ENCODE data around the gene PTPN7. TPM values are rescaled to one million over a fixed set of nuclear protein-coding genes. Genes with fewer than 3 reads are reported as not detected.
A peak's percentile ranks its signal among the peaks of the same experiment; 100 is the strongest.
"Not testable (repeated sequence)": the region's sequence is repeated elsewhere in the genome, so short reads cannot be mapped to it uniquely, and the experiment has no call there.

Gene PTPN7
- total RNA-seq, 2 donors from 2014 or later: not detected

DNA sequence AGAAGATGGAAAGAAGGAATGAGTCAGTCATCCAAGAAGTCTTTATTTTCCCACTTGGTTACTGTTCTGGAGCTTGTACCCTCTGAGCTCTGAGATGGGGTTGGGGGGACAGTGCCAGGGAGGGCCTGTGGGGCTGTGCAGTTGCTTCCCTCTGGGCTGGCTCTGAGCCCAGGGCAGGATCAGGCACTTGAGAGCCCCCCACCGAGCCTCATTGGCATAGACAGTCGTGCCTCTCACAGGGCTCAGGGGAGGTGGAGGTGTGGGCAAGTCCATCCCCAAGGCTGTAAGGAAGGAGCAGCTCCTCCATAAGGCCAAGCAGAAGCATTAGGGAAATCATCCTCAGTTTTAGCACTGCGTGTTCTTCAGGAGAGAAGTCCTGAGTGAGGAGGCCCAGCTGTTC lies 13.4 kb downstream of the PTPN7 start:
- no peak overlapping the region for H3K9ac ChIP-seq (ENCODE audit: extremely low read depth, low read length, poor library complexity, severe bottlenecking)
- H3K27ac ChIP-seq (ENCODE audit: low read depth, low read length): no peak overlapping the region
- no peak for DNase-seq
- H3K4me1 Mint-ChIP-seq: peaks cover 12% of the 10 kb centered on the region
- no peaks in the 10 kb centered on the region for H3K9me3 ChIP-seq (ENCODE audit: control insufficient read depth, low read length)
- no peak overlapping the region for H3K4me3 Mint-ChIP-seq
- peaks cover 8% of the 10 kb centered on the region for H3K27me3 Mint-ChIP-seq (ENCODE audit: insufficient read depth)
- no peaks in the 10 kb centered on the region for H3K4me1 ChIP-seq (ENCODE audit: control insufficient read depth, insufficient read depth, low read length)
- no peaks in the 10 kb centered on the region for H3K27me3 ChIP-seq (ENCODE audit: control insufficient read depth, insufficient read depth, low read length, poor library complexity, severe bottlenecking)
- peaks cover 4% of the 10 kb centered on the region for H3K36me3 Mint-ChIP-seq (ENCODE audit: low read depth)
- no peaks in the 10 kb centered on the region for H3K9me3 Mint-ChIP-seq
- H3K27ac Mint-ChIP-seq: no peak overlapping the region
- 73 to 88% methylated on average over 3 of the region's 3 CpGs for WGBS, 2 experiments (ENCODE audit: insufficient coverage in 1 of 2, insufficient read length in 1 of 2)
- H3K4me3 ChIP-seq (ENCODE audit: low read length): no peak overlapping the region
- peaks cover 5% of the 10 kb centered on the region for H3K36me3 ChIP-seq (ENCODE audit: control insufficient read depth, insufficient read depth, low read length)
- TF ChIP-seq CTCF (conservative IDR thresholded peaks at IDR 0.05): no peak

- peaks cover 6% of the 10 kb centered on the region for H3K36me3 Mint-ChIP-seq (ENCODE audit: low read depth)
- Histone ChIP-seq H3K36me3 (ENCODE audit: control insufficient read depth, insufficient read depth, low read length) (peaks cover 8% of the 10 kb centered on the region), H3K4me1 (ENCODE audit: control insufficient read depth, insufficient read depth, low read length) (no peaks in the 10 kb centered on the region), H3K27ac (ENCODE audit: low read depth, low read length) (no peak overlapping the region), H3K9ac (ENCODE audit: extremely low read depth, low read length, poor library complexity, severe bottlenecking) (no peak overlapping the region), H3K4me3 (ENCODE audit: low read length) (no peak overlapping the region), H3K9me3 (ENCODE audit: control insufficient read depth, low read length) (no peaks in the 10 kb centered on the region), H3K27me3 (ENCODE audit: control insufficient read depth, insufficient read depth, low read length, poor library complexity, severe bottlenecking) (no peaks in the 10 kb centered on the region)
- no peak for TF ChIP-seq CTCF (conservative IDR thresholded peaks at IDR 0.05)
- no peak overlapping the region for H3K4me3 Mint-ChIP-seq
- 94% methylated on average over 5 of the region's 5 CpGs for WGBS, 2 experiments (ENCODE audit: insufficient coverage in 1 of 2, insufficient read length in 1 of 2)
- peaks cover 12% of the 10 kb centered on the region for H3K4me1 Mint-ChIP-seq
- DNase-seq: no peak
- H3K27ac Mint-ChIP-seq: no peak overlapping the region
- peaks cover 8% of the 10 kb centered on the region for H3K27me3 Mint-ChIP-seq (ENCODE audit: insufficient read depth)
- no peaks in the 10 kb centered on the region for H3K9me3 Mint-ChIP-seq
These were observed 14.1 kb downstream of the PTPN7 start for GRCh38 chr1:202146279-202146678.

DNA sequence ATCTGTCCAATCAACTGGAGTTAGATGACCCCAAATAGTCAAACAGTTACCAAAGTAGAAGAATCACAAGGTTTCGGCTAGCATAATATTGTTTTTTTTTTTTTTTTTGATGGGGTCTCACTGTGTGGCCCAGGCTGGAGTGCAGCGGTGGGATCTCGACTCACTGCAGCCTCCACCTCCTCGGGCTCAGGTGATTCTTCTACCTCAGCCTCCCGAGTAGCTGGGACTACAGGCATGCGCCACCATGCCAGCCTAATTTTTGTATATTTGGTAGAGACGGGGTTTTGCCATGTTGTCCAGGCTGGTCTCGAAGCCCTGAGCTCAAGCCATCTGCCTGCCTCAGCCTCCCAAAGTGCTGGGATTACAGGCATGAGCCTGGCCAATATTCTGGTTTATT lies 14.7 kb downstream of the PTPN7 start:
- not testable (repeated sequence) for H3K27ac Mint-ChIP-seq
- H3K4me3 Mint-ChIP-seq: peak overlapping the region; percentile 80

More for the DNA sequence above, 14.7 kb downstream of the PTPN7 start:
- H3K27me3 ChIP-seq (ENCODE audit: control insufficient read depth, insufficient read depth, low read length, poor library complexity, severe bottlenecking); H3K27ac ChIP-seq (ENCODE audit: low read depth, low read length); DNase-seq; H3K9me3 Mint-ChIP-seq; H3K9ac ChIP-seq (ENCODE audit: extremely low read depth, low read length, poor library complexity, severe bottlenecking); H3K4me3 ChIP-seq (ENCODE audit: low read length); H3K4me1 ChIP-seq (ENCODE audit: control insufficient read depth, insufficient read depth, low read length); H3K27me3 Mint-ChIP-seq (ENCODE audit: insufficient read depth); H3K36me3 Mint-ChIP-seq (ENCODE audit: low read depth); H3K9me3 ChIP-seq (ENCODE audit: control insufficient read depth, low read length): not testable (repeated sequence)
- H3K4me1 Mint-ChIP-seq: peaks cover 18% of the 10 kb centered on the region
- H3K36me3 ChIP-seq (ENCODE audit: control insufficient read depth, insufficient read depth, low read length): peaks cover 11% of the 10 kb centered on the region
- WGBS, 2 experiments (ENCODE audit: insufficient coverage in 1 of 2, insufficient read length in 1 of 2): 93 to 96% methylated on average over 4 to 8 of the region's 8 CpGs

Data from endodermal cell (in vitro differentiated cells).